NCI-H69 (cell line): ENCODE measurements around the gene CFDP1.
"Not testable (repeated sequence)": the region's sequence is repeated elsewhere in the genome, so short reads cannot be mapped to it uniquely, and the experiment has no call there.

Source experiments
- DNase-seq: peaks from one replicate; lab custom pipeline; 2025; lab: John Stamatoyannopoulos, UW

The CFDP1 gene

DNA sequence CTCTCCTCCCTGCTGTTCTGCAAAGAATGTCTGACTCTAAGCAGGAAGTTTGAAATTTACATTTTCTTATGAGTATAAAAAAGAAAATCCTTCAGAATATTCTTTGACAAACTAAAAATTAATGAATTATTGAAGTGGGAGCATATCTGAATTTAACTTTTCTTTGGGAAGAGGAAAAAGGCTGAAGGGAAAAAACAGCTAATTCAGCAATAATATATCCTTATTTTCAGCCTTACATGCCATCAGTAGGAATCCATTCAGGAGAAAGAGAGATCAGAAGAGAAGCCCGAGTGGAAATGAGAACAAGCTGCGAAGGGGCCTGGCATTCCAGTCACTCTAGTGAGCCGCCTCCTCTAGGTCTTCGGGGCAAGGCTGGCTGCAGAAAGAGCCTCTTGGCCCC, 140.1 kb downstream of the CFDP1 start:
- DNase-seq = no peak

DNA sequence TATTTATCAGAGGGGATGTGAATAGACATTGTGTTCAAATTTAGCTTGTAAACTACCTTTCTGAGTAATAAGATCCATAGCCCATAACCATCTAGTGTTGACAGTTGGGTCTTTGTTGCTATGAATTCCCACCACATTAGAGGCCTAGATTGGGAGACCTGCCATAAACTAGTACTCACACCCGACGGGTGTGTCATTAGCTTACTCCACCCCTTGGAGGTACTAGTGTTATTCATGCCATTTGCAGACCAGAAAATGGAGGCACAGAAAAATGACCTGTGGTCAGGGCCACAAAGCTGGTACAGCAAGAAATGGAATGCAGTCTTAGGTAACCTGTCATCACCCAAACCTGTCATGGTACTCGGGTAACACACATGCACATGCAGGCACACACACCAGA, 140.6 kb downstream of the CFDP1 start:
- DNase-seq = no peak

DNA sequence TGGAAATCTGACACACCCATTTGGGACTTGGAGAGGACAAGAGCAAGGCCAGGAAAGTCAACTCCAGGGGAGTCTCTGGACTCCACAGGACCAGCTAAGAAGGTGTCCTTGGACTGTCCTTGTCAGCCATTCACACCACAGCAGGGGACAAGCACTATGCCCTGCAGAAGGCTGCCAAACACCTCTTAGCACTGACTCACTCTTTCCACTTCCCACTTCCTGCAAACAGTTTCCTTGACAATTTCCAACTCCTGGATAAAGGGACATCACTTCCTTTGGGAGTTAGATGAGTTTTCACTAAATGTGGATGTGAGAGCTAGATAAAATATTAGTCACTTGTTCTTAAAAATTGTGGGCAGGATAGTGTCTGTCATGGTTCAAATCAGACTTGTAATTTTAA, 144.1 kb downstream of the CFDP1 start:
- DNase-seq = peak; percentile 1

DNA sequence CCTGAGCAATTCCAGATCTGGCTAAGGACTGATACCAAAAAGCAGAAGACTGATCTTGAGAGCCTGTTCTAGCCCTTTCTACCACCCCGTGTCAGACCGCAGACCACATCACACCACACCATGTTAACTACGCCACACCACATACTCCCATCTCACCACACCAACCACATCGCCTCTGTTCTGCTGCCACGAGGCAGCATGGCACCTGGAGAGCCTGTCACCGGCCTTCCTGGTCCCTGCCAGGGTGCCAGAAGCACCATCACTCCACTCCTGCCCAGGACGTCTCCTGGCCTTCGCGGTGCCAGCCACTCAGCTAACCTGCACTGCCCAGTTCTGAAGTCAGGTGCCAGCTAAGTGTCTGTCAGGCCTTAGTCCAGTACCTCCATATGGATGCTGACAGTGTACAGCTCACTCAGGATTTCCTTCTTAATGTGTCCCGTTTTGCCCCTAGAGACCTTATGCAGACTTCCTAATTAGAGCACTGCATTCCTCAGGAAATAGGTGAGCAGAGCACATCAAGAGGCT, 144.6 kb downstream of the CFDP1 start:
- DNase-seq = no peak

DNA sequence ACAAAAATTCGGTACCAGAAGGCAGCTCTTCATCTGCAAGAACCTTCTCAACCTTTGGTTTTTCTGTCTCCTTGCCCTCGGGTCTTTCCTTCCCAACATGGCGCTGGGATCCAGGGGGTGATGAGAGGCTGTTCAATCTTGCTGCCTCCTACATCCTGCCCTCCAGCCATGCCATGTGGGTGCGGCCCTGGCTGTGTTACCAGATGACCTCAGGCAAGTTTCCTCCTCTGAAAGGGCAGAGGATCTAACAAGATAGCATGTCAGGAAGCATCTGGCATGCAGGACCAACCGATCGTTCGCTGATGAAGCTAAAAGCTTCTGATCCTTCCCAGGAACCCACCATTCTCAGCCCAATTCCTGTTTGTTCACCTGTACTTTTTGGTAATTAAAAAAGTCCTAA, 145.1 kb downstream of the CFDP1 start:
- no peak for DNase-seq

DNA sequence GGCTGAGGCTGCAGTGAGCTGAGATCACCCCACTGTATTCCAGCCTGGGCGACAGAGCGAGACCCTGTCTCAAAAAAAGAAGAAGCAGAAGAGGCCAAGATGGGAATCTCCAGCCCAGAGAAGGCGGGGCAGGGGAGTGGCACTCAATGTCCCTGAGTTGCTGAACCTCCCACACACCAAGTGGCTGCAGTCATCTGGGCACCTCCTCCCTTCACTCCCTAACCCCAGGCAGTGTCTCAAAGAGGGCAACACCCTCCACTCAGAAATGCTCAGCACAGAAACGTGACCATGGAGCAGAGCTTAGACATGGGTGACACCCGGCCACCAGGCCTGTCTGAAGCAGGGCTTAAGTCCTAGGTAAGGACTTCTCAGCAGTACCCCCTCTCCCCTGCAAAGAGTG, 145.6 kb downstream of the CFDP1 start:
- no peak for DNase-seq

DNA sequence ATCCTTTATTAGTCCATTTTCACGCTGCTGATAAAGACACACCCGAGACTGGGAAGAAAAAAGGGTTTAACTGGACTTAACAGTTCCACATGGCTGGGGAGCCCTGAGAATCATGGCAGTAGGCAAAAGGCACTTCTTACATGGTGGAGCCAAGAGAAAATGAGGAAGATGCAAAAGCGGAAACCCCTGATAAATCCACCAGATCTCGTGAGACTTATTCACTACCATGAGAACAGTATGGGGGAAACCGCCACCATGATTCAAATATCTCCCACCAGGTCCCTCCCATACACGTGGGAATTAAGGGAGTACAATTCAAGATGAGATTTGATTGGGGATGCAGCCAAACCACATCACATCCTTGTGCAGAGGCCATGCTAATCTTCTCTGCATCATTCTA, 146.9 kb downstream of the CFDP1 start:
- no peak for DNase-seq

DNA sequence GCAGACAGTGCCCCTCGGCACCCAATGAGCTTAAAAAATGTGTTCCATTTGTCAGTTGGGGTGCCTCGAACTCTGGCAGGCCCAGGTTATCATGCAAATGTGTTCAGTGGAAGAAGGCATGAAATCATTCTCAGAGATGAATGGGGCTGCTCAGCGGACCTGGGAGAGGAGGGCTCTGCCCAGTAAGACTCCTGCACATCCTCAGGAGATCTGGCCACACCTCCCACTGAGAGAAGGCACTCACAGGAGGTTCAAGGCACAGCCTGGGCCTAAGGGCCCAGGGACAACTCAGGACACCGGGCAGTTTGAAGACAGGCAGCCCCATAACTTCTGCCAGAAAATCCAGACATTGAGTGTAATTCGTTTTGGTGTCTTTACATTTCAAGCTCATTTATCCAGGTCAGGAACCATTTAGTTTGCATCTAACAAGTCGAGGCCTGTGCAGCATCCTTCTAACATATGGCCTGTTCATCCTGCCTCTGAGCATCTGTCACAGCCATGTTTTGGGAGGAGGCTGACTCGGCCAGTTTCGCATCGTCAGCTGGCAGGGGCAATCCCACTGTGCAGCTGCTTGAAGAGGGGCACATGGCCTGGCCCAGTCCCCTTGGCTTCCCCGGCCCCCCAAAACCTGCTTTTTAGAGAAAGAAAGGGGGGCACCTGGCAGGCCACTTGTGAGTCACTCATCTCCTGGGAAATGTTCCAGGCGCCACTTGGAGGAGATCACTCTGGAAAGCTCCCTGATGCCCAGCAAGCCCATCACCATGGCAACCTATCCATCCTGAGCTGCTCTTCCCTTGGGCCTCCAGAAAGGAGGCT, 150.6 kb downstream of the CFDP1 start:
- peak; percentile 60 for DNase-seq

DNA sequence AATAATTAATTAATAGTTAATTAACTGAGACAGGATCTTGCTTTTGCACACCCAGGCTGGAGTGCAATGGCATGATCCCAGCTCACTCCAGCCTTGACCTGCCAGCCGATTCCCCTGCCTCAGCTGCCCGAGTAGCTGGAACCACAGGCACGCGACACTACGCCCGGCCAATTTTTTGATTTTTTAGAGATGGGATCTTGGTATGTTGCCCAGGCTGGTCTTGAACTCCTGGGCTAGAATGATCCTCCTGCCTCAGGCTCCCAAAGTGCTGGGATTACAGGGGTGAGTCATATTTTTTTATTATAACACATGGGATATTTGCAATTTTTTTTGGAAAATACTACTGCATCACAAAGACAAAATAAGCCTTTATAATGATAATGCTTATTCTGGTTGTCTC, 151.5 kb downstream of the CFDP1 start:
- DNase-seq = no peak

DNA sequence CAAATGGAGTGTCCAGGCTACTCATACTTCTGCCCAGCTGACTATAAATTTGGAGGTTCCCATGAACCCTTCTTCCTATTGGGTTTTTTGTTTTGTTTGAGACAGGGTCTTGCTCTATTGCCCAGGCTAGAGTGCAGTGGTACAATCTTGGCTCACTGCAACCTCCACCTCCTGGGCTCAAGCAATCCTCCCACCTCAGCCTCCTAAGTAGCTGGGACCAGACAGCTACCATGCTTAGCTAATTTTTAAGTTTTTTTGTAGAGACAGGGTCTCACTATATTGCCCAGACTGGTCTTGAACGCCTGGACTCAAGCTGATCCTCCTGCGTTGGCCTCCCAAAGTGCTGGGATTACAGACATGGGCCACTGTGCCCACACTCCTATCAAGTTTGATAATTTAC, 152.3 kb downstream of the CFDP1 start:
- not testable (repeated sequence) for DNase-seq

DNA sequence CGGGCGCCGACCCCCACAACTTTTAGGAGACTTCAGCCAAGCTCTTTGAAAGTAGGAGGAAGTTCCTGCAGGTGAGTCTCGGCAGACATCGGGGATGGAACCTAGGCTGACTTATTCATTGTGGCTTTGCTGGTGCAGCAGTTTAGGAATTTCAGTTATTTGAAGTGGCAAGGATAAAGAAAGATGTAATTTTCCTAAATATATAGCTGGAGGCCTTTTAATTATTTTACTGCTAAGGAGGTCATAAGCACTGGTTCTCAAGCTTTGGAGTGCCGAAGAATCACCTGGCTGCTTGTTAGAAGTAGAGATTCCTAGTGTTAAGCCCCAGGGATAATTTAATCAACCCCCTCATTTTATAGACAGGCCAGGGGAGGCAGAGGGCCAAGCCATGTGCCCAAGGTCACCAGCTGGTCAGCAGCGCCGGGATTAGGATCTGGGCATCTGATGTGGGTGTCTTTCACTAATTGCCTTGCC, 152.9 kb downstream of the CFDP1 start:
- DNase-seq = no peak

DNA sequence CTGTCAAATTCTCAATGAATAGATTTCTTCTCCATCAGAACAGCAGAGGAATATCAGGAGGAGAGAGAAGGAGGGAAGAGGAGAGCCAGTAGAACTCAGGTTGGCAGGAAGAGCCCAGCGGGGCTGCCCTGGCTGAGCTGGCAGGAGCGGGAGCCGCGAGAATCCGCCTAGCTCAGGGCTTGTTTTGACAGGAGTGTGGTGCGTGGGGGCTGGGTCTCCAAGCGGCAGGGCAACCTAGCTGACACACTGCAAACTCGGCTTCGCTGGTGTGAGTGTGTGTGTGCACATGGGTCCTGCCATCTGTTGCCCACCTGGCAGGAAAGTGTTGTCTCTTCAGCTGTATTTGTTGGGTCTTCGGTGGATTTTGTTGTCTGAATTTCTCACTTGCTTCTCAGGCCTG, 154.0 kb downstream of the CFDP1 start:
- peak; percentile 80 for DNase-seq

DNA sequence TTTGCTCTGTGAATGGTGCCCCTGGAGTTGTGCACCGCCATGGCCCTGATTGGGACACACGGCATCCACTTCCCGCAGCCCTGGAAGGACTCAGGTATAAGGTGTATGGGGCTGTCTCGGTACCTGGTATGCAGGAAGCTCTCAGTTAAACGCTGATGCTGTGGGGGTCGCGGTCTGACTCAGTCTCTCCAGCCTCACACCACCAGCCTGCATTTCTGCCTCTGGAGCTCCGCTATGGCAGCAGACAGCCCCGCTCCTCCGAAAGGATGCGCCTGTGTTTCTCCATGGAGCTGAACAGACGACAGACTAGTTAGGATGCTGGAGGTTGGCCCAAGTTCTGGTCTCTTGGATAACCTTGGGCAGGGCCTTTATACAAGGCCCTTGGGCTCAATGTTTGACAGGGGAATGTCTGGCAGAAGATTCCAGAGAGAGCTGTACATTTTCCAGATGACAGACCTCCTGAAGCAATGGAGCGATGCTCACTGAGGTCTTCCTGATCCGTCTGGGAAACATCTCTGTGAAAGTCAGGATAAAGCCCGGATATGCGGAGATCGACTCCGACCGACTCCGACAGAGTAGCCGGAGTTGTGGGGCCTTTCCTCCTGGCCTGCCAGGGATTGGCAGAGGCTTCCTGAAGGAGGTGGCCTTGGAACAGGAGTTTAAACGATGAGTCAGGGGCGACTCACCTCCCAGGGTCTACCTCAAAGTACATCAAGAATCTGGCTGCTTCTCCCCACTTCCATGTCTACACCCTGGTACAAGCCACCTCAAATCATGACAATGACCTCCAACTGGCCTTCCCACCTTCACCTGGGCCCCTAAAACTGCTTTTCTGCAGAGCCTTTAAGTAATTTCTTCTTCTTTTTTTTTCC, 160.0 kb downstream of the CFDP1 start:
- DNase-seq = no peak

DNA sequence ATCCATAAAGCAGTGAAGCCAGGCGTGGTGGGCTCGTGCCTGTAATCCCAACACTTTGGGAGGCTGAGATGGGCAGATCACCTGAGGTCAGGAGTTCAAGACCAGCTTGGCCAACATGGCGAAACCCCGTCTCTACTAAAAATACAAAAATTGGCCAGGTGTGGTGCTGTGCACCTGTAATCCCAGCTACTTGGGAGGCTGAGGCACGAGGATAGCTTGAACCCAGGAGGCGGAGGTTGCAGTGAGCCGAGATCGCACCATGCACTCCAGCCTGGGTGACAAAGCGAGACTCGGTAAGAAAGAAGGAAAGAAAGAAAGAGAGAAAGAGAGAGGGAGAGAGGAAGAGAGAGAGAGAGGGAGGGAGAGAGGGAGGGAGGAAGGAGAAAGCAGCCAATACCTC, 160.7 kb downstream of the CFDP1 start:
- DNase-seq = not testable (repeated sequence)

DNA sequence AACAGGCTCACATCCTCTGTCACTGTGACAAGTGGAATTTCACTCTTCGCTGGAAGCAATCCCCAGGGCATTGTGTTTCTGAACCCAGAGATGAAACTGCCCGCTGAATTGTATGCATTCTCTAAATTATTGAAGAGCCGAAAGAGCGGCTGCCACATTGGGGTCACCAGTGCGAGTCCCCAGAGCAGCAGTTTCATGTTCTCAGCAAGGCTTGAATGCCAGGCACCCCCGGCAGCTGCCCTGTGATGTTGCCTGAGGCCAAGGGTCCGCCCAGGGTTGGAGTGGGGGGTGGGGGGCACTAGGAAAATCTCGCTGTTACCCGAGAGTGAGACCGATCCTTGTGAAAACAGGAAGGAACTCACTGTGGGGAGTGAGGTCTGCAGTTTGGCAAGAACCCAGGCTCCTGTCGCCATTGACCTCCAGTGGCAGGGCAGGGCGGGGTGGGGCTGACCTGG, 161.2 kb downstream of the CFDP1 start:
- DNase-seq = no peak

DNA sequence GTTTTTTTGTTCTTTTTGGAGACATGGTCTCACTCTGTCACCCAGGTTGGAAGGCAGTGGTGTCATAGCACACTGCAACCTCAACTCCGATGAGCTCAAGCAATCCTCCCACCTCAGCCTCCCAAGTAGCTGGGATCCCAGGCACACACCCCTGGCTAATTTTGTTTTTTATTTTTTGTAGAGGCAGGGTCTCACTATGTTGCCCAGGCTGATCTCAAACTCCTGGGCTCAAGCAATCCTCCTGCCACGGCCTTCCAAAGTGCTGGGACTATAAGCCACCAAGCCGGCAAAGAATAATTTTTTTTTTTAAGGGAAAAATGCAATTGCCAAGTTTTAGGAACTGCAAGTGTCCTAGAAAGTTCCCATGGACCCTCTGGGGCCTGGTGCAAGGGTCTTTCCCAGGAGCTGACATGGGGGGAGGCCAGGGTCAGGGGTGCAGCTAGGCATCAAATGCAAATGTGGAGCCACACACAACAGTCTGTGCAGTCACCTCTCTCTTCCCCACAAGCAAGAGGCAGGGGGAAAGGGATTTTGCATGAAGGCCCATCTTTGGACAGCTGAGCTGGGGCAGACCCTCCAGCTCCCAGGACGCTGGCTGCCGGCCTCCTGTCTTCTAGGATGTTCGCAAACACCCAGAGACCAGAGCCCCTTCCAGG, 161.7 kb downstream of the CFDP1 start:
- DNase-seq = no peak

DNA sequence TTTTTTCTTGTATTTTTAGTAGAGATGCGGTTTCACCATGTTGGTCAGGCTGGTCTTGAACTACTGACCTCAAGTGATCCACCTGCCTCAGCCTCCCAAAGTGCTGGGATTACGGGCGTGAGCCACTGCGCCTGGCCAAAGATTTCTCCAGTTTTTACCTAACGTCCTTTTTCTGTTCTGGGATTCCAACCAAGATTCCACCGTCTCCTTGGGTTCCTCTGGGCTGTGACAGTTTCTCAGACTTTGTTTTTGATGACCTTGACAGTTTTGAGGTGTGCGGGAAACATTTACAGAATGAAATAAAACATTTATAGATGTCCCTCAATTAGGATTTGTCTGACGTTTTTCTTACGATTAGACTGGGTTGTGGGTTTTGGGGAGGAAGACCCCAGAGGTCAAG, 163.9 kb downstream of the CFDP1 start:
- DNase-seq = not testable (repeated sequence)

DNA sequence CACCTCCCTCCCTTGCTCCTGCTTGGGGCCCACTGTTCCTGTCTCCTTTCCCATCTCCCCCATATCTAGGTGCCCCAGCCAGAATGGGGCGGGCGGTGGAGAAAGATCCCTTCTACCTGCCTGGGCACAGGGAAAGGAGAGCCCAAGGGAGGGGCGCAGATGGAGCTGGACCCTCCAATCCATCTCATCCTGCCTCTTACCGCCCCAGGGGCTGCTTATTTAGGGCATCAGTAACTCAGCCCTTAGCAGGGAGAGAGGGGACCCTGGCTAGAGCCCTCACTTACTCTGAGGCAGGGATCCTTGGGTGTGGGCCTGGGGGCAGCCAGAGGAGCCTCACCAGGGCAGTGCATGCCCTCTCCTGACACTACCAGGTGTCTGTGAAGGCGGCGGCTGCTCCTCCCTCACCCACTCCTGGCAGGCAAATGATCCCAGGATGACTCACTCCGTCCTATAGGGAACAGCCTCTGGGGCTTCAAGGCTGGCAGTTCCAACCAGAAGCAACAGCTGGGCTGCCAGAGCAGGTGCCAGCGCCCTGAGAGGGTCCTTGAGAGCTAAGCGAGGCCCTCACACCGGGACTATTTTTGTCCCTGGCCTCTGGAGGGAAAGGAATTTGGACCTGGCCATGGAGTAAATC, 165.6 kb downstream of the CFDP1 start:
- peak; percentile 83 for DNase-seq

DNA sequence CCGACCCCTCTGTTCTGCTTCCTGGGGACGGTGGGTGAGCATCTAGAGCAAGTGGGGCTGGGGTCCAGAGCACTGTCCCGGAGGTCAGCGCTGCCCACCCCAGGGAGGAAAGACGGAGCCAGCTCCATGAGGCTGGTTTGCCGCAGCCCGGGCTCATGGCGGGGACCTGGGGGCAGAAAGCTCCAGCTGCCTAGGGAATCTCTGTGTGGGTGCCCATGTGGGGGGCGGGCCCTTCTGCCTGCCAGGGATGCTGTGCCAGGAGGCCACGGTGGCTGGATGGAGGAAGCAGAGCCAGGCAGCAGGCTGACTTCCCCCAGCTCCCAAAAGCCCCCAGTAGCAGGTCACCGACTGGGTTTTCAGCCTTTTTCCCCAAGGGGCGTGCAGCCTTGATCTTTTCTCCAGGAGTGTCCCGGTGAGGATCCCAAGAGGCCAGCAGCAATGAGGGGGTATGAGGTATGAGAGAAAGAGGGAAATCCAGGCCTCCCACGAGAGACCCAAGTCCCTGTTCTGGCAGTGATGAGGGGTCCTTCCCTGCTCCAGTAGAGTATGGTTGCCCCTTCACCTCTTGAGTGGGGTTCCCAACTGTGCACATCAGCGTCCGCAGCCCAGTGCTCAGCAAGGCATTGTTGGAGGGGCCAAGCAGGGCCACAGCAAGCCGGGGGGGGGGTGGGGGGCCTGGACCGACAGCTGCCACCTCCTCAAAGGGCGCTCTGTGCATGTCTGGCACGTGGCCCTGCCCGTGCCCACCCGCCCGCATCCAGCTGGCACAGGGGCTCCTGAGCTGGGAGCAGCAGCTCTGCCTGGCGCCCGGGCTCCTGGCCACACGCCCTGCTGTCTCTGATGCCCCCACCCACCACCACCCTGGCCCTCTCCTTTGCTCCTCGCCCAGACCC, 166.3 kb downstream of the CFDP1 start:
- peak; percentile 23 for DNase-seq

DNA sequence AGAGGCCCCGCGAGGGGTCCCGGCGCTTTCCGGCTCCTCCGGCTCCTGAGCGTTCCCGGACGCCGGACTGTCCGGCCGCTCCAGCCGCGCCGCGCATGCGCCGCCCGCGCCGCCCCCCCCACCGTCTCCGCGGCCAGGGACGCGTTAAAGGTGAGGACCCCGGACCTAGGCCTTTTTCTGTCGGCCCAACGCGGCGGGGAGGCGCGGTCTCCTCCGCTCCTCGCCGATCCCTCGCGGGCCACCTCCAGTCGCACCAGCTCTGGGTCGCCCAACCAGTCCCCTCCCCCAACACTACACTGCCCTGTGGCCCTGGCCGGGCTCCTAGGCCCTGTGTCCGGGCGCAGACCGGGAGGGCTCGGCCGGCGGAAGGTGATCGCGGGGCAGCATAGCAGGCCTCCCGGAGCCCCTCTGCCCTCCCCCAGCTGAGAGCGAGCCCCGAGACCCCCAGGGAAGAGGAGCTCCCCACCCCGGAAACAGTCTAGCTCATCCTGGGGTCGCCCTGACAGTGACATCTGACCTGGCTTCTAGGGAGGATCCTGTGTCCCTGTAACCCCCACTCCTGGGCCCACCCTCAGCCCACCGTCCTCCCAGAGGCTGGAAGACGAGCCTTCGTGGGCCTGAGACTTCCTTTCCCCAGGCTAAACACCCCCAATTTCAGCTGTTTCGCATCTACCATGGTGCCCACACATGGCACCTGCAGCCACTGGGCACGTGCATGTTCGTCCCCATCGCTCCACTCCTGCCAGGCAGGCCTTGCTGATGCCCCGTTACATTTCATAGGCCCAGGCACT, 167.2 kb downstream of the CFDP1 start:
- DNase-seq = peak; percentile 56
